Transverse colon (tissue), 4 donors: ENCODE data around the gene FGF6.

ENCODE experiments used
- EP300 ChIP-seq: sonication (generic); formaldehyde crosslinking; IDR thresholded peaks from one replicate; pipeline ENCODE4 v1.6.1; 2017; ENCODE audit warnings: antibody characterized with exemption, low read depth
- POLR2A ChIP-seq: fragments of 450-650 bp; IDR thresholded peaks from one replicate; pipeline ENCODE4 v1.6.1; 2016; ENCODE audit warnings: antibody characterized with exemption, mild to moderate bottlenecking, moderate library complexity
- POLR2AphosphoS5 ChIP-seq, 3 donors: sonication (generic); formaldehyde crosslinking; IDR thresholded peaks; one replicate each; pipeline ENCODE4 v1.6.1; 2016; ENCODE audit warnings: antibody characterized with exemption in 3 of 3
- TF ChIP-seq, protein P1 (sequence below), 5 experiments: fragments of 200-600 bp in 3 of 5; fragments of 450-650 bp in 2 of 5; sonication (generic) in 3 of 5; IDR thresholded peaks; 1 replicate in 2 of 5; 2 replicates in 3 of 5; pipeline ENCODE4 v1.5.1; 2016 to 2017; ENCODE audit warnings: antibody characterized with exemption in 5 of 5, inconsistent platforms in 3 of 5, mild to moderate bottlenecking in 2 of 5, moderate library complexity in 1 of 5

DNA sequence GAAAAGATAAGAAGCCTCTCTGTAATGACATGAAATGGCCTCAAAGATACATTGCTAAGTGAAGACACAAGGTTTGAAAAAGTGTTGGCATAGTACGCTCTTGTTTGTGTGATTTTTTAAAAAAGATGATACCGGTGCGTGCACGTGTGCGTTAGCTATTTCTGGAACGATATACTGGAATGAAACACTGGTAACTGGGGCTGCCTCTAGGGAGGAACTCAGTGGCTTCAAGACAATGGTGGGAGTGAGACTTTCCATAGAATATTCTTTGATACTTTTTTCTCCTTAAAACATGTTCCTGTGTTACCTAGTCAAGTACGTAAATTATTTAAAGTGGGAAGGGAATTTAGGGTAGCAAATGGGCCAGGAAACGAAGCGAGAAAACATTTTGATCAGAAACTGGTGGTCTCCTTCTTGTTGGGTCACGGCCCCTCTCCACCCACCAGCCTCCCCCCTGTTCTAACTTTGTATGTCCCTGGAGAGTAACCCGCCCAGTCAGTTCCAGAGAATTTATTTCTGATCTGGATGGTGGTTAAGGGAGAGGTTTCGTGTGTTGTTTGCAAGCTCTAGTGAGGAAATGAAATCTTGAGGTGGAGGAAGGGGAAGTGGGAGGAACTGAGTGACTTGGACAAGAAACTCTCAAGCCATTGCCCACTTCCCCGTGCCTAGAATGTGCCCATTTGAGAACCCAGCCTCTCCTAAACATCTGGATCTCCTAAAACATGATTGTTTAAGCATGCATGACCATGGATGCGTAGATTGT is 6.6 kb downstream of the FGF6 start:
- TF ChIP-seq POLR2A, result no peak
- TF ChIP-seq POLR2AphosphoS5 (IDR thresholded peaks at IDR 0.05), result no peak
- TF ChIP-seq, protein P1, sequence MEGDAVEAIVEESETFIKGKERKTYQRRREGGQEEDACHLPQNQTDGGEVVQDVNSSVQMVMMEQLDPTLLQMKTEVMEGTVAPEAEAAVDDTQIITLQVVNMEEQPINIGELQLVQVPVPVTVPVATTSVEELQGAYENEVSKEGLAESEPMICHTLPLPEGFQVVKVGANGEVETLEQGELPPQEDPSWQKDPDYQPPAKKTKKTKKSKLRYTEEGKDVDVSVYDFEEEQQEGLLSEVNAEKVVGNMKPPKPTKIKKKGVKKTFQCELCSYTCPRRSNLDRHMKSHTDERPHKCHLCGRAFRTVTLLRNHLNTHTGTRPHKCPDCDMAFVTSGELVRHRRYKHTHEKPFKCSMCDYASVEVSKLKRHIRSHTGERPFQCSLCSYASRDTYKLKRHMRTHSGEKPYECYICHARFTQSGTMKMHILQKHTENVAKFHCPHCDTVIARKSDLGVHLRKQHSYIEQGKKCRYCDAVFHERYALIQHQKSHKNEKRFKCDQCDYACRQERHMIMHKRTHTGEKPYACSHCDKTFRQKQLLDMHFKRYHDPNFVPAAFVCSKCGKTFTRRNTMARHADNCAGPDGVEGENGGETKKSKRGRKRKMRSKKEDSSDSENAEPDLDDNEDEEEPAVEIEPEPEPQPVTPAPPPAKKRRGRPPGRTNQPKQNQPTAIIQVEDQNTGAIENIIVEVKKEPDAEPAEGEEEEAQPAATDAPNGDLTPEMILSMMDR (IDR thresholded peaks at IDR 0.05), result no peak
- no peak for TF ChIP-seq EP300
